GM12875 (cell line): ENCODE data around the gene ZCCHC3.
"Not testable (repeated sequence)": the region's sequence is repeated elsewhere in the genome, so short reads cannot be mapped to it uniquely, and the experiment has no call there.

ENCODE experiments used
- H3K4me3 ChIP-seq: one replicate; pipeline ENCODE4 v1.5.1; 2011; ENCODE audit warnings: low read depth, low read length, control low read depth
- CTCF ChIP-seq: IDR thresholded peaks from 2 replicates; pipeline ENCODE4 v1.5.1; 2011; ENCODE audit warnings: low read depth, mild to moderate bottlenecking, control low read depth, inconsistent platforms, low read length, moderate library complexity, borderline replicate concordance; ENCODE audit not compliant: insufficient read depth

Gene ZCCHC3

DNA sequence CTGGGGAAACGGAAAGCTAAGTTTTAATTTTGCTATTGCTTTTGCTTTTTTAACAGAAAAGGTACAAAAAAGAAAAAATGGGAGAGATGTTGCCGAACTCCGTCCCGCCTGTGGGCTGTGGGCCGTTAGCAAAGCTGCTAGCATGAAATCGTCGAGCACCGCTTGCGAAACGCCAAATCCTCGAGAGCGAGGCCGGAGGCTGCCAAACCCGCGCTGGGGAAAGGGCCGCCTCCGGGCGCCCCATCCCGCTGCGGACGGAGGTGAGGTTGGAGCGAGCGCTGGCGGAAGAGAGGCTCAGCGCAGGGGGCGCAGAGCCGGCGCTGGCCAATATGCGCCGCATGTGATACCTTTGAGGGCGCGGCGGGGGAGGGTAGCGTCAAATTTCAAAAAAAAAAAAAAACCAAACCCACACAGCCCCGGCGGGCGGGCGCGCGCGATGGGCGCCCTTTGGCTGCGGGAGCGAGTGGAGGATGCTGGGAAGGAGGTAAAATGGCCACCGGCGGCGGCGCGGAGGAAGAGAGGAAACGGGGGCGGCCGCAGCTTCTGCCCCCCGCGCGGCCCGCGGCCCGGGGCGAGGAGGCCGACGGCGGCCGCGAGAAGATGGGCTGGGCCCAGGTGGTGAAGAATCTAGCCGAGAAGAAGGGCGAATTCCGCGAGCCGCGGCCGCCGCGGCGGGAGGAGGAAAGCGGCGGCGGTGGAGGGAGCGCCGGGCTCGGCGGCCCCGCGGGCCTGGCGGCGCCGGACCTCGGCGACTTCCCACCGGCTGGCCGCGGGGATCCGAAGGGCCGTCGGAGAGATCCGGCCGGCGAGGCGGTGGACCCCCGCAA is at the start of gene ZCCHC3:
ZCCHC3 (plus strand) TSS at position 473 of the 827 bp plus-strand sequence; CDS start at position 490, 17 bp downstream.
- TF ChIP-seq CTCF, result peak; percentile 29; the same call in 1 of the 2 replicates
- peak within 1 kb of the TSS; percentile 72 for H3K4me3 ChIP-seq

DNA sequence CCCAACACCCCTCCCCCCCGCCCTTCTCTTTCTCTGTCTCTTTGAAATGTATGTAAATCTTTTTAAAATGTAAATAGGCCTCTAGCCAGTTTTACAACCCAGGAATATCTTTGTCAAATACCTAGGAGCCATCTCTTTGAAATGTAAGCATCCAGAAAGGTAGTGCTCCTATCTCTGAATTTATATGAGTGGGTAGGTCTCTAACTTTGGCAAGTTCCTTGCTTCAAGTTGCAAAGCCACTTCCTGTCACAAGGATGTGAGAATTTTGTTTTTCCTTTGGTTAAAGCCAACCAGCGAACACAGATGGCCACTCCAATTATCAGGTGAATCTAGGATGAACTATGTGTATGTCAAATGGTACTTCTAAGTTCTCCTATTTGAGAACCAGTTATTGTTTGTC is 46.0 kb upstream of the ZCCHC3 start:
- no peak overlapping the region for H3K4me3 ChIP-seq
- TF ChIP-seq CTCF, result no peak

DNA sequence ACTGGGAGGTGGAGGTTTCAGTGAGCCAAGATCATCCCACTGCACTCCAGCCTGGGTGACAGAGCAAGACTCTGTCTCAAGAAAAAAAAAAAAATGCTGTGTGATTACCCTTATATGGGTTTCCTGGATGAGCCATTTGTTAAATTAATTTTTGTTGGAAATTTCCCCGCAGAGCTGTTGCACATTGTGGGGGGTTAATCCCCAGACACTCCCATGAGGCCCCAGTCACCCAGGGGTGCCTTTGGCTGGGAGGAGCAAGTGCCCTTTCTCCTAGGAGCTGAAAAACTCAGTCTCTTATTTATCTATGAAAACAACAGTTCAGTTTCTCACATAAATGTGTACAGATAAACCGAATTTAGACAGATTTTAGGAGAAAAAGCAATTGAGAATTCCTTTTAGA is 44.6 kb upstream of the ZCCHC3 start:
- H3K4me3 ChIP-seq, result no peak overlapping the region
- no peak for TF ChIP-seq CTCF

DNA sequence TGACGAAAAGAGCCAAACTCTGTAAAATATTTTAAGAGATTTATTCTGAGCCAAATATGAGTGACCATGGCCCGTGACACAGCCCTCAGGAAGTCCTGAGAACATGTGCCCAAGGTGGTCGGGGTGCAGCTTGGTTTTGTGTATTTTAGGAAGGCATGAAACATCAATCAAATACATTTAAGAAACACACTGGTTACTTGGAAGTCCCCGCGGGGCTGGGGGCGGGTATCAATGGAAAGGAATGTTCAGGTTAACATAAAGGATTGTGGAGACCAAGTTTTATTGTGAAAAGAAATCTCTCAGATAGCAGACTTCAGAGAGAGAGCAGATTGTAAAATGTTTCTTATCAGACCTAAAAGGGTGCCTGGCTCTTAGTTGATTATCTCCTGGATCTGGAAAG is 43.9 kb upstream of the ZCCHC3 start:
- not testable (repeated sequence) for H3K4me3 ChIP-seq

DNA sequence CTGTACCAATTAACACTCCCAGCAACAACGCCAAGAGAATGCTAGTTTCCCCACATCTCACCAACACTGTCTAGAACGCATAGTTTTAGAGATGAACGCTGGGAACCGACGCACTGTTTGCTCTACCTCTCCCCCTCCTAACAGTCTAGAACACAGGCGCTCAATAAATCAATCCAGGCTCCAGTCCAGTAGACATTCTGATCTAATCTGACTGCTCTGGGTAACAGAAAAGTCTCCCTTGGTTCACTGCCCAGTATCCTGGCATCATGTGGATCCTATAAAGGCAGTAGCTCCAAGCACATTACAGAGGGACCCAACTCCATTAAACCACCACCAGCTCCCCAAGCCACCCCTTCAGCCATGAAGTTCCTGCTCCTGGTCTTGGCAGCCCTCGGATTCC is 40.0 kb upstream of the ZCCHC3 start, which contains the start of gene DEFB132:
DEFB132 (plus strand) TSS at position 306 of the 400 bp plus-strand sequence; CDS start at position 361, 55 bp downstream.
- TF ChIP-seq CTCF, result no peak
- H3K4me3 ChIP-seq, result no peak within 1 kb of the TSS

- H3K4me3 ChIP-seq, result no peak overlapping the region
- no peak for TF ChIP-seq CTCF
These were observed 39.0 kb upstream of the ZCCHC3 start for GRCh38 chr20:258269-258858.

GRCh38 chr20:258963-259362 is 38.4 kb upstream of the ZCCHC3 start:
- TF ChIP-seq CTCF, result peak; percentile 21; the same call in 1 of the 2 replicates
- no peak overlapping the region for H3K4me3 ChIP-seq
